Sigmoid colon (tissue), 4 donors: ENCODE results near the gene JAKMIP1.

Experiments
- CTCF ChIP-seq, 4 experiments: fragments of 450-650 bp in 3 of 4; fragments of 200-600 bp in 1 of 4; IDR thresholded peaks; one replicate each; pipeline ENCODE4 v1.5.1; 2016 to 2019; ENCODE audit warnings: antibody characterized with exemption in 4 of 4, mild to moderate bottlenecking in 3 of 4, moderate library complexity in 2 of 4
- EP300 ChIP-seq, 4 donors: sonication (generic); formaldehyde crosslinking; IDR thresholded peaks; one replicate each; pipeline ENCODE4 v1.6.1; 2017; ENCODE audit warnings: antibody characterized with exemption in 4 of 4
- POLR2A ChIP-seq, 2 donors: fragments of 450-650 bp; IDR thresholded peaks; one replicate each; pipeline ENCODE4 v1.6.1; 2016; ENCODE audit warnings: antibody characterized with exemption in 2 of 2, mild to moderate bottlenecking in 2 of 2, moderate library complexity in 2 of 2

- TF ChIP-seq CTCF (IDR thresholded peaks at IDR 0.05), result no peak
- TF ChIP-seq POLR2A (IDR thresholded peaks at IDR 0.05), result no peak
- TF ChIP-seq EP300 (IDR thresholded peaks at IDR 0.05), result no peak
Measured at GRCh38 chr4:6241062-6241845, 40.9 kb upstream of the JAKMIP1 start.
